ENCODE measurements around the gene RFLNA.

DNA sequence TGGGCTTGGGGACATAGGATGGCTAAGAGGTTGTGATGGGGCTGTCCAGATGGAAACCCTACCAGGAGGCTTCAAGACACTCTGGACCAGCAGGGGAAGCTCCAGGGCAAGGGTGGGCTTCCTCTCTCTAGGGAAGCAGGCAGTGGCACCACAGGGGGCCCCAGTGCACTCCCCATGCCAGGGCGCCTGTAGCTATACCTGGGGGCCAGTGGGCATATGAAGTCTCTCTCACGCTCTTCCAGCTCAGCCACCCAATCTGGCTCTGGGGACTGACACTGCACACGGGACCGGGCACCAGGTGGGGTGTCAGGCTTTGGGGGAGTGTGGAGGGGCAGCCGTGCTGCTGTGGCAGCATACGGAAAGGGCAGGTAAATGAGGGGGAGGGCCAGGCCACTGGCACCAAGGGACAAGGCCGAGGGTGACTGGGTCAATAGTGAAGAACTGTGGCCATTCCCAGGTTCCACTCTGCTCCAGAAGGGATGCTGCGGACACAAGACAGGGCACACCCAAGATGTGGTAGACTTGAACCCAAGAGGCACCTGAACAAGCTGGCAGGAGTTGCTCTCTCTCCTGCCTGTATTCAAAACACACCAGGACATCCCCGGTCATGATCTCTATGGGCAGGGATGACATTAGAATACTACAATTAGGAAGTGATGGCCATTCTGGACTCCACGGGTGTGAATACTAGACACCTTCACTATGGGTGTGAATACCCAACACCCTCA is 27.5 kb downstream of the RFLNA start:
- TF ChIP-seq CTCF (conservative IDR thresholded peaks at IDR 0.05; ENCODE audit: low read length) = no peak
- no peak for TF ChIP-seq EZH2phosphoT487 (IDR thresholded peaks at IDR 0.05; ENCODE audit: borderline replicate concordance)
